GM12892 (cell line): ENCODE results near the gene VWA8.
A peak's percentile ranks its signal among the peaks of the same experiment; 100 is the strongest.

Experiments
- DNase-seq: peaks from one replicate; pipeline ENCODE4 v3.0.0; 2011; ENCODE audit not compliant: insufficient read length
- FAIRE-seq: peaks from 2 replicates; lab custom pipeline; 2011; peaks lifted over from hg19 to GRCh38; lab: Jason Lieb, UNC
- POLR2A ChIP-seq: IDR thresholded peaks from 2 replicates; pipeline ENCODE4 v1.6.1; 2011; ENCODE audit warnings: low read depth, low read length, control low read depth
- POLR2AphosphoS5 ChIP-seq: IDR thresholded peaks from 2 replicates; pipeline ENCODE4 v1.6.1; 2011; ENCODE audit warnings: low read depth, low read length, control low read depth
- TAF1 ChIP-seq: IDR thresholded peaks from 2 replicates; pipeline ENCODE4 v1.6.1; 2011; ENCODE audit warnings: low read depth, mild to moderate bottlenecking, control low read depth, low read length, borderline replicate concordance

VWA8 gene

GRCh38 chr13:41985788-41986508 is 25.0 kb upstream of the VWA8 start:
- FAIRE-seq (no peak), DNase-seq (no peak)
- no peak for TF ChIP-seq TAF1
- TF ChIP-seq POLR2AphosphoS5: no peak
- TF ChIP-seq POLR2A: no peak

GRCh38 chr13:41981951-41982715 is 21.2 kb upstream of the VWA8 start:
- DNase-seq (no peak), FAIRE-seq (no peak)
- TF ChIP-seq POLR2A: no peak
- no peak for TF ChIP-seq TAF1
- TF ChIP-seq POLR2AphosphoS5: no peak

- TF ChIP-seq POLR2AphosphoS5 (no peak), POLR2A (no peak), TAF1 (no peak; the same call in 1 of the 2 replicates)
- DNase-seq (no peak), FAIRE-seq (peak; percentile 58)
These were observed 17.1 kb upstream of the VWA8 start for GRCh38 chr13:41978007-41978406.

- DNase-seq (no peak), FAIRE-seq (no peak)
- TF ChIP-seq POLR2AphosphoS5 (no peak), TAF1 (no peak), POLR2A (no peak)
These were observed 15.6 kb upstream of the VWA8 start for GRCh38 chr13:41976476-41976875.

GRCh38 chr13:41974262-41974900 is 13.5 kb upstream of the VWA8 start:
- FAIRE-seq: no peak
- TF ChIP-seq TAF1 (no peak), POLR2AphosphoS5 (no peak), POLR2A (no peak)
- DNase-seq: no peak

- FAIRE-seq (no peak), DNase-seq (no peak)
- TF ChIP-seq TAF1 (no peak), POLR2A (no peak), POLR2AphosphoS5 (no peak)
These were observed 12.4 kb upstream of the VWA8 start for GRCh38 chr13:41973247-41973741.

GRCh38 chr13:41971848-41972247 is 10.9 kb upstream of the VWA8 start:
- FAIRE-seq (no peak), DNase-seq (no peak)
- TF ChIP-seq POLR2AphosphoS5: no peak
- no peak for TF ChIP-seq POLR2A
- no peak for TF ChIP-seq TAF1

GRCh38 chr13:41970918-41971317 is 10.0 kb upstream of the VWA8 start:
- FAIRE-seq: no peak
- no peak for DNase-seq
- TF ChIP-seq POLR2AphosphoS5 (no peak), POLR2A (no peak), TAF1 (no peak)

GRCh38 chr13:41970022-41970421 is 9.1 kb upstream of the VWA8 start:
- FAIRE-seq (no peak), DNase-seq (no peak)
- TF ChIP-seq POLR2A: no peak
- TF ChIP-seq POLR2AphosphoS5: no peak
- no peak for TF ChIP-seq TAF1

- TF ChIP-seq POLR2A: no peak
- no peak for TF ChIP-seq POLR2AphosphoS5
- no peak for TF ChIP-seq TAF1
- FAIRE-seq: no peak
- no peak for DNase-seq
These were observed 8.2 kb upstream of the VWA8 start for GRCh38 chr13:41969072-41969471.

GRCh38 chr13:41966671-41967070 is 5.8 kb upstream of the VWA8 start:
- FAIRE-seq (no peak), DNase-seq (no peak)
- TF ChIP-seq POLR2AphosphoS5 (no peak), POLR2A (no peak), TAF1 (no peak)
